PC-9 (cell line): ENCODE results near the gene BCL2. TPM values are rescaled to one million over a fixed set of nuclear protein-coding genes. Genes with fewer than 3 reads are reported as not detected.

Source experiments
- BruUV-seq: library from RNA; stranded (reverse); fragments of 400-500 nt; replicated peaks from 2 replicates; lab custom pipeline; 2021; lab: Mats Ljungman, UMichigan
- CTCF ChIA-PET: fragments of 300-600 bp; sonication (Branson Sonifier 250); formaldehyde crosslinking; loops from one replicate; lab custom pipeline; 2022; ENCODE audit warnings: antibody characterized with exemption; lab: Charles Lee
- POLR2A ChIA-PET: fragments of 300-600 bp; sonication (Branson Sonifier 250); formaldehyde crosslinking; loops from one replicate; lab custom pipeline; 2022; ENCODE audit warnings: antibody characterized with exemption; ENCODE audit not compliant: unreplicated experiment; lab: Charles Lee
- DNase-seq, 2 experiments: peaks; one replicate each; pipeline versions ENCODE4 v3.0.0 to v3.0.0-alpha.2; 2015 to 2022; ENCODE audit warnings: mixed read lengths in 1 of 2
- H2AFZ ChIP-seq: fragments of 200-600 bp; sonication (generic); 2 replicates; pipeline ENCODE4 v1.8.1; 2017; ENCODE audit warnings: antibody characterized with exemption
- H3F3A ChIP-seq: fragments of 200-600 bp; sonication (generic); 2 replicates; pipeline ENCODE4 v1.8.1; 2017; ENCODE audit warnings: antibody characterized with exemption, mild to moderate bottlenecking, low read depth; ENCODE audit not compliant: insufficient read depth
- H3K27ac ChIP-seq: fragments of 200-600 bp; sonication (generic); 2 replicates; pipeline ENCODE4 v1.6.1; 2016; ENCODE audit warnings: mixed run types
- H3K27me3 ChIP-seq: fragments of 200-600 bp; sonication (generic); 2 replicates; pipeline ENCODE4 v1.6.1; 2016; ENCODE audit warnings: low read depth, mixed run types; ENCODE audit not compliant: insufficient read depth
- H3K36me3 ChIP-seq: fragments of 200-600 bp; sonication (generic); 2 replicates; pipeline ENCODE4 v1.6.1; 2016; ENCODE audit warnings: low read depth, mixed run types
- H3K4me1 ChIP-seq: fragments of 200-600 bp; sonication (generic); replicated peaks from 2 replicates; pipeline ENCODE4 v1.6.1; 2016; ENCODE audit warnings: mixed run types; ENCODE audit not compliant: insufficient read depth
- H3K4me2 ChIP-seq: fragments of 200-600 bp; sonication (generic); 2 replicates; pipeline ENCODE4 v1.6.1; 2017; ENCODE audit warnings: mixed run types
- H3K4me3 ChIP-seq: fragments of 200-600 bp; sonication (generic); 2 replicates; pipeline ENCODE4 v1.6.1; 2016; ENCODE audit warnings: mixed run types
- H3K79me2 ChIP-seq: fragments of 200-600 bp; sonication (generic); 2 replicates; pipeline ENCODE4 v1.6.1; 2017; ENCODE audit warnings: low read depth, mixed run types
- H3K9me2 ChIP-seq: fragments of 200-600 bp; sonication (generic); 2 replicates; pipeline ENCODE4 v1.8.1; 2017; ENCODE audit warnings: mild to moderate bottlenecking; ENCODE audit not compliant: insufficient read depth
- H3K9me3 ChIP-seq: fragments of 200-600 bp; sonication (generic); 2 replicates; pipeline ENCODE4 v1.8.1; 2016; ENCODE audit warnings: low read depth; ENCODE audit not compliant: insufficient read depth
- H4K20me1 ChIP-seq: fragments of 200-600 bp; sonication (generic); 2 replicates; pipeline ENCODE4 v1.8.1; 2017; ENCODE audit not compliant: insufficient read depth
- CTCF ChIP-seq: fragments of 200-600 bp; sonication (generic); conservative IDR thresholded peaks from 2 replicates; pipeline ENCODE4 v1.6.1; 2017; ENCODE audit warnings: mixed run types, antibody characterized with exemption, mild to moderate bottlenecking, moderate library complexity
- EZH2 ChIP-seq: fragments of 200-600 bp; sonication (generic); IDR thresholded peaks from 2 replicates; pipeline ENCODE4 v1.8.0; 2017; ENCODE audit warnings: antibody characterized with exemption, low read depth
- intact Hi-C: fragments of 100-400 bp; cut with micrococcal nuclease; formaldehyde crosslinking; loops from one replicate; pipeline ENCODE4 v1.10.0; 2022; ENCODE audit not compliant: unreplicated experiment
- total RNA-seq: library from RNA; stranded (reverse); gene quantifications from 2 replicates; pipeline ENCODE4 v1.2.3, GENCODE V29; 2021

The BCL2 gene
- total RNA-seq, 1 experiment from 2014 or later, result 2.0 TPM

GRCh38 chr18:63183952-63184770, 135.4 kb downstream of the BCL2 start:
- Histone ChIP-seq H3K9me2 (no peaks in the 10 kb centered on the region), H3K79me2 (no peaks in the 10 kb centered on the region), H3K4me1 (peaks cover 8% of the 10 kb centered on the region; the same call in 1 of the 2 replicates), H3K4me2 (no peak overlapping the region), H4K20me1 (no peaks in the 10 kb centered on the region), H2AFZ (no peak overlapping the region), H3K4me3 (no peak overlapping the region), H3K36me3 (no peaks in the 10 kb centered on the region), H3K27me3 (no peaks in the 10 kb centered on the region), H3K9me3 (no peaks in the 10 kb centered on the region), H3F3A (no peaks in the 10 kb centered on the region), H3K27ac (no peak overlapping the region)
- TF ChIP-seq EZH2 (no peak), CTCF (no peak)
- POLR2A ChIA-PET, result no interaction called here
- intact Hi-C loops, result no loop called here
- no TSS peak for BruUV-seq
- DNase-seq, result no peak
- CTCF ChIA-PET, result no interaction called here

GRCh38 chr18:63183378-63183777, 136.2 kb downstream of the BCL2 start:
- intact Hi-C loops, result no loop called here
- BruUV-seq, result no TSS peak
- Histone ChIP-seq H3K27me3 (no peaks in the 10 kb centered on the region), H3K4me2 (no peak overlapping the region), H3K4me3 (no peak overlapping the region), H3K9me2 (no peaks in the 10 kb centered on the region), H3K9me3 (no peaks in the 10 kb centered on the region), H3K4me1 (peaks cover 8% of the 10 kb centered on the region; the same call in 1 of the 2 replicates), H2AFZ (no peak overlapping the region), H4K20me1 (no peaks in the 10 kb centered on the region), H3K27ac (no peak overlapping the region), H3K79me2 (no peaks in the 10 kb centered on the region), H3K36me3 (no peaks in the 10 kb centered on the region), H3F3A (no peaks in the 10 kb centered on the region)
- ChIA-PET CTCF (no interaction called here), POLR2A (no interaction called here)
- TF ChIP-seq CTCF (no peak), EZH2 (no peak)
- DNase-seq, result no peak

GRCh38 chr18:63182861-63183260, 136.7 kb downstream of the BCL2 start:
- Histone ChIP-seq H4K20me1 (no peaks in the 10 kb centered on the region), H3K9me2 (no peaks in the 10 kb centered on the region), H3K27me3 (no peaks in the 10 kb centered on the region), H3K4me2 (no peak overlapping the region), H3K79me2 (no peaks in the 10 kb centered on the region), H3K4me1 (peaks cover 8% of the 10 kb centered on the region; the same call in 1 of the 2 replicates), H3K27ac (no peak overlapping the region), H3K9me3 (no peaks in the 10 kb centered on the region), H3F3A (no peaks in the 10 kb centered on the region), H2AFZ (no peak overlapping the region), H3K36me3 (no peaks in the 10 kb centered on the region), H3K4me3 (no peak overlapping the region)
- TF ChIP-seq EZH2 (no peak), CTCF (no peak)
- no TSS peak for BruUV-seq
- POLR2A ChIA-PET, result no interaction called here
- CTCF ChIA-PET, result no interaction called here
- intact Hi-C loops, result no loop called here
- no peak for DNase-seq
